ENCODE data around the gene BICC1.

- no peak for TF ChIP-seq CTCF (IDR thresholded peaks at IDR 0.05)
- TF ChIP-seq EZH2 (IDR thresholded peaks at IDR 0.05): no peak
These were observed 33.6 kb upstream of the BICC1 start for GRCh38 chr10:58479045-58479444.
